Activated CD8-positive, alpha-beta T cell treated with anti-CD3 and anti-CD28 coated beads for 36 hours (primary cell): ENCODE data around the gene BNIP2. TPM values are rescaled to one million over a fixed set of nuclear protein-coding genes. Genes with fewer than 3 reads are reported as not detected.

Source experiments
- ATAC-seq: fragments of 200-7000 bp; cut with Tn5 transposase; one replicate; pipeline ENCODE4 v1.10.0; 2021; ENCODE audit warnings: mild to moderate bottlenecking, moderate library complexity
- CTCF ChIA-PET: fragments of 350-600 bp; sonication (Branson Sonifier 250); formaldehyde crosslinking; loops from one replicate; lab custom pipeline; 2021; ENCODE audit warnings: antibody characterized with exemption; lab: Charles Lee
- POLR2A ChIA-PET: fragments of 350-600 bp; sonication (Branson Sonifier 250); formaldehyde crosslinking; loops from one replicate; lab custom pipeline; 2021; ENCODE audit warnings: antibody characterized with exemption; lab: Charles Lee
- DNase-seq: peaks from one replicate; pipeline ENCODE4 v3.0.0-alpha.2; 2020
- H3K27ac Mint-ChIP-seq: one replicate; pipeline ENCODE4 v1.8.0; 2021; ENCODE audit warnings: mild to moderate bottlenecking, mixed read lengths
- H3K27me3 Mint-ChIP-seq: one replicate; pipeline ENCODE4 v1.8.0; 2021; ENCODE audit warnings: mixed read lengths
- H3K36me3 Mint-ChIP-seq: one replicate; pipeline ENCODE4 v1.8.0; 2021; ENCODE audit warnings: low read depth, mixed read lengths
- H3K4me1 Mint-ChIP-seq: one replicate; pipeline ENCODE4 v1.8.0; 2021; ENCODE audit warnings: low read depth, mixed read lengths
- H3K4me3 Mint-ChIP-seq: one replicate; pipeline ENCODE4 v1.8.0; 2021; ENCODE audit warnings: mild to moderate bottlenecking, moderate library complexity, mixed read lengths
- H3K9me3 Mint-ChIP-seq: one replicate; pipeline ENCODE4 v1.8.0; 2021; ENCODE audit warnings: mixed read lengths
- intact Hi-C: fragments of 100-400 bp; cut with micrococcal nuclease; formaldehyde crosslinking; loops from one replicate; pipeline ENCODE4 v1.10.0; 2022
- total RNA-seq, 2 experiments: library from RNA; stranded (reverse); gene quantifications; one replicate each; pipeline ENCODE4 v1.2.3, GENCODE V29; 2021
- TF ChIP-seq, protein P1 (sequence below): fragments of 200-600 bp; IDR thresholded peaks from one replicate; pipeline ENCODE4 v1.8.0; 2022; ENCODE audit warnings: antibody characterized with exemption, mild to moderate bottlenecking

BNIP2 gene
- total RNA-seq, 2 experiments from 2014 or later: 52.2 to 53.2 TPM

- intact Hi-C loops: no loop called here
- no peak for ATAC-seq
- TF ChIP-seq, protein P1, sequence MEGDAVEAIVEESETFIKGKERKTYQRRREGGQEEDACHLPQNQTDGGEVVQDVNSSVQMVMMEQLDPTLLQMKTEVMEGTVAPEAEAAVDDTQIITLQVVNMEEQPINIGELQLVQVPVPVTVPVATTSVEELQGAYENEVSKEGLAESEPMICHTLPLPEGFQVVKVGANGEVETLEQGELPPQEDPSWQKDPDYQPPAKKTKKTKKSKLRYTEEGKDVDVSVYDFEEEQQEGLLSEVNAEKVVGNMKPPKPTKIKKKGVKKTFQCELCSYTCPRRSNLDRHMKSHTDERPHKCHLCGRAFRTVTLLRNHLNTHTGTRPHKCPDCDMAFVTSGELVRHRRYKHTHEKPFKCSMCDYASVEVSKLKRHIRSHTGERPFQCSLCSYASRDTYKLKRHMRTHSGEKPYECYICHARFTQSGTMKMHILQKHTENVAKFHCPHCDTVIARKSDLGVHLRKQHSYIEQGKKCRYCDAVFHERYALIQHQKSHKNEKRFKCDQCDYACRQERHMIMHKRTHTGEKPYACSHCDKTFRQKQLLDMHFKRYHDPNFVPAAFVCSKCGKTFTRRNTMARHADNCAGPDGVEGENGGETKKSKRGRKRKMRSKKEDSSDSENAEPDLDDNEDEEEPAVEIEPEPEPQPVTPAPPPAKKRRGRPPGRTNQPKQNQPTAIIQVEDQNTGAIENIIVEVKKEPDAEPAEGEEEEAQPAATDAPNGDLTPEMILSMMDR: no peak
- Mint-ChIP-seq H3K9me3 (no peaks in the 10 kb centered on the region), H3K4me1 (peaks cover 5% of the 10 kb centered on the region), H3K4me3 (no peak within 1 kb of the TSS), H3K27ac (no peak within 1 kb of the TSS), H3K27me3 (peaks cover 6% of the 10 kb centered on the region), H3K36me3 (no peaks in the 10 kb centered on the region)
- CTCF ChIA-PET: interaction anchor here (1.5 to 2.0 kb wide), 2 partner anchors 11 to 82 kb away, joined by 4 to 7 read pairs; no protein-coding TSS in a partner anchor
- POLR2A ChIA-PET: no interaction called here
- DNase-seq: no peak
Measured at GRCh38 chr15:59611276-59612260, 77.6 kb downstream of the BNIP2 start, which contains the start of gene GCNT3. Gene GCNT3 (plus strand): TSS chr15:59611783. CDS start chr15:59618239, 6,456 bp downstream.

GRCh38 chr15:59609730-59610712, 79.1 kb downstream of the BNIP2 start:
- Mint-ChIP-seq H3K36me3 (no peaks in the 10 kb centered on the region), H3K4me3 (no peak overlapping the region), H3K27ac (no peak overlapping the region), H3K9me3 (no peaks in the 10 kb centered on the region), H3K4me1 (peaks cover 5% of the 10 kb centered on the region), H3K27me3 (peaks cover 6% of the 10 kb centered on the region)
- CTCF ChIA-PET: no interaction called here
- DNase-seq (no peak), ATAC-seq (no peak)
- POLR2A ChIA-PET: no interaction called here
- TF ChIP-seq, protein P1: no peak
- intact Hi-C loops: no loop called here

Other genes starting within 250 kb of the BNIP2 start
- not detected for gene GCNT3, start 77.5 kb downstream of the BNIP2 start, total RNA-seq
- 100 to 1,000 TPM; 167 to 173 TPM for gene GTF2A2, start 31.8 kb downstream of the BNIP2 start, total RNA-seq